ENCODE measurements around the gene DTX4. TPM values are rescaled to one million over a fixed set of nuclear protein-coding genes. Genes with fewer than 3 reads are reported as not detected.

Gene DTX4
- total RNA-seq, 1 experiment from 2014 or later: 0.21 TPM

DNA sequence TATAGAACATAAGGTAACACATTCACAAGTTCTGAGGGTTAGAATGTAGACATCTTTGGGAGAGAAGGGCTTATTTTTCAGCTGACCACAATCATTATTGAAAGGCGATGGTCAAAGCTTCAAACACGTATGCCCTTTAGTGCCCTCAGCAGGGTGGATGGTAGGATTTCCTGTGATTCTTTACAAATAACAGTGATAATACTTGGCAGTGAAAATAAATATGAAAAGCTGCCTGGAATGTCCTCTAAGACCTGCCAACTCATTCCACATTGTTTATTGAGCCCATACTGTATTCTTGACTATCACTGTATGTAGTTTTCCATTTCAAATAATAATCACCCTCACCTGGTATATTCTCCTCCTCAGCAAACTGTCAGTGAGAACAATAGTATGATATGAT, 54.5 kb downstream of the DTX4 start:
- DNase-seq (ENCODE audit: low read depth, low spot score): no peak
- no peaks in the 10 kb centered on the region for H3K36me3 ChIP-seq (ENCODE audit: control insufficient read depth, insufficient read depth, low read length)
- intact Hi-C loops (cut with micrococcal nuclease; ENCODE audit: unreplicated experiment): no loop called here
- no peaks in the 10 kb centered on the region for H3K9me3 ChIP-seq (ENCODE audit: control insufficient read depth, insufficient read depth, low read depth, low read length)
- no peak overlapping the region for H3K27ac ChIP-seq (ENCODE audit: low read length)
- H3K27me3 ChIP-seq (ENCODE audit: control insufficient read depth, insufficient read depth, low read length): peaks cover 3% of the 10 kb centered on the region; the same call in 1 of the 2 replicates
- in situ Hi-C loops (cut with HindIII; ENCODE audit: low pct_unique_long_range_greater_than_20kb, low sequenced_read_pairs): no loop called here
- CTCF ChIA-PET: no interaction called here
- POLR2A ChIA-PET: no interaction called here
- no peak overlapping the region for H3K4me3 ChIP-seq (ENCODE audit: low read depth in 2 of 2, low read length in 2 of 2)
- no TSS peak for BruUV-seq (replicated peaks)
- TF ChIP-seq TCF7L2 (IDR thresholded peaks at IDR 0.05; ENCODE audit: low read depth, low read length) (no peak), SIN3A (IDR thresholded peaks at IDR 0.05; ENCODE audit: borderline replicate concordance, insufficient read depth, low read depth, low read length) (no peak), POLR2AphosphoS5 (IDR thresholded peaks at IDR 0.05; ENCODE audit: low read depth, low read length) (no peak)
- TF ChIP-seq, protein P1, sequence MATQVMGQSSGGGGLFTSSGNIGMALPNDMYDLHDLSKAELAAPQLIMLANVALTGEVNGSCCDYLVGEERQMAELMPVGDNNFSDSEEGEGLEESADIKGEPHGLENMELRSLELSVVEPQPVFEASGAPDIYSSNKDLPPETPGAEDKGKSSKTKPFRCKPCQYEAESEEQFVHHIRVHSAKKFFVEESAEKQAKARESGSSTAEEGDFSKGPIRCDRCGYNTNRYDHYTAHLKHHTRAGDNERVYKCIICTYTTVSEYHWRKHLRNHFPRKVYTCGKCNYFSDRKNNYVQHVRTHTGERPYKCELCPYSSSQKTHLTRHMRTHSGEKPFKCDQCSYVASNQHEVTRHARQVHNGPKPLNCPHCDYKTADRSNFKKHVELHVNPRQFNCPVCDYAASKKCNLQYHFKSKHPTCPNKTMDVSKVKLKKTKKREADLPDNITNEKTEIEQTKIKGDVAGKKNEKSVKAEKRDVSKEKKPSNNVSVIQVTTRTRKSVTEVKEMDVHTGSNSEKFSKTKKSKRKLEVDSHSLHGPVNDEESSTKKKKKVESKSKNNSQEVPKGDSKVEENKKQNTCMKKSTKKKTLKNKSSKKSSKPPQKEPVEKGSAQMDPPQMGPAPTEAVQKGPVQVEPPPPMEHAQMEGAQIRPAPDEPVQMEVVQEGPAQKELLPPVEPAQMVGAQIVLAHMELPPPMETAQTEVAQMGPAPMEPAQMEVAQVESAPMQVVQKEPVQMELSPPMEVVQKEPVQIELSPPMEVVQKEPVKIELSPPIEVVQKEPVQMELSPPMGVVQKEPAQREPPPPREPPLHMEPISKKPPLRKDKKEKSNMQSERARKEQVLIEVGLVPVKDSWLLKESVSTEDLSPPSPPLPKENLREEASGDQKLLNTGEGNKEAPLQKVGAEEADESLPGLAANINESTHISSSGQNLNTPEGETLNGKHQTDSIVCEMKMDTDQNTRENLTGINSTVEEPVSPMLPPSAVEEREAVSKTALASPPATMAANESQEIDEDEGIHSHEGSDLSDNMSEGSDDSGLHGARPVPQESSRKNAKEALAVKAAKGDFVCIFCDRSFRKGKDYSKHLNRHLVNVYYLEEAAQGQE (IDR thresholded peaks at IDR 0.05; ENCODE audit: insufficient read depth in 1 of 2, low read depth in 2 of 2, low read length in 1 of 2): no peak
- TF ChIP-seq, protein P2, sequence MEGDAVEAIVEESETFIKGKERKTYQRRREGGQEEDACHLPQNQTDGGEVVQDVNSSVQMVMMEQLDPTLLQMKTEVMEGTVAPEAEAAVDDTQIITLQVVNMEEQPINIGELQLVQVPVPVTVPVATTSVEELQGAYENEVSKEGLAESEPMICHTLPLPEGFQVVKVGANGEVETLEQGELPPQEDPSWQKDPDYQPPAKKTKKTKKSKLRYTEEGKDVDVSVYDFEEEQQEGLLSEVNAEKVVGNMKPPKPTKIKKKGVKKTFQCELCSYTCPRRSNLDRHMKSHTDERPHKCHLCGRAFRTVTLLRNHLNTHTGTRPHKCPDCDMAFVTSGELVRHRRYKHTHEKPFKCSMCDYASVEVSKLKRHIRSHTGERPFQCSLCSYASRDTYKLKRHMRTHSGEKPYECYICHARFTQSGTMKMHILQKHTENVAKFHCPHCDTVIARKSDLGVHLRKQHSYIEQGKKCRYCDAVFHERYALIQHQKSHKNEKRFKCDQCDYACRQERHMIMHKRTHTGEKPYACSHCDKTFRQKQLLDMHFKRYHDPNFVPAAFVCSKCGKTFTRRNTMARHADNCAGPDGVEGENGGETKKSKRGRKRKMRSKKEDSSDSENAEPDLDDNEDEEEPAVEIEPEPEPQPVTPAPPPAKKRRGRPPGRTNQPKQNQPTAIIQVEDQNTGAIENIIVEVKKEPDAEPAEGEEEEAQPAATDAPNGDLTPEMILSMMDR (IDR thresholded peaks at IDR 0.05): no peak
- H3K4me1 ChIP-seq (ENCODE audit: control insufficient read depth, insufficient read depth, low read length): no peaks in the 10 kb centered on the region
- no peak for ATAC-seq

DNA sequence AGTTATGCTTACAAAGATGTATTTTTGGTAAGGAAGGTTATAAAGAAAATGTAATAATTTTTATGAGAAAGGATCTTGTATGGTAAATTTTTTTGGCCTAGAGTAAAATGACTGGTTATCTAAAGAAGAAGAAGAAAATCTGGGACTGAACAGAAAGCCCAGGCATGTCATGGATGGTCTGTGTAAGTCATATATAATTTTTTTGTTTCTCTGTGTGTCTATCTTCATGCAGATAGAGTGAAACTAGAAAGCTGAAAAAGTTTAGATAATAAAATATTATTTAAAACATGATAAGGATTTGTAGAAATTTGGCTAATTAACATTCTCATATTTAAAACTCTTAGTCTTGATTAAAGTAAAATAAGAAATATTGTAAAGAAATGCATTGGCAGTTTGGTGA, 68.4 kb downstream of the DTX4 start:
- ATAC-seq: no peak
- H3K36me3 ChIP-seq (ENCODE audit: control insufficient read depth, insufficient read depth, low read length): no peaks in the 10 kb centered on the region
- intact Hi-C loops (cut with micrococcal nuclease; ENCODE audit: unreplicated experiment) (no loop called here), in situ Hi-C loops (cut with HindIII; ENCODE audit: low pct_unique_long_range_greater_than_20kb, low sequenced_read_pairs) (no loop called here)
- no peak overlapping the region for H3K4me3 ChIP-seq (ENCODE audit: low read depth in 2 of 2, low read length in 2 of 2)
- no TSS peak for BruUV-seq (replicated peaks)
- ChIA-PET POLR2A (no interaction called here), CTCF (no interaction called here)
- no peak overlapping the region for H3K27ac ChIP-seq (ENCODE audit: low read length)
- TF ChIP-seq TCF7L2 (IDR thresholded peaks at IDR 0.05; ENCODE audit: low read depth, low read length) (no peak), POLR2AphosphoS5 (IDR thresholded peaks at IDR 0.05; ENCODE audit: low read depth, low read length) (no peak)
- TF ChIP-seq, protein P2 (IDR thresholded peaks at IDR 0.05): no peak
- H3K9me3 ChIP-seq (ENCODE audit: control insufficient read depth, insufficient read depth, low read depth, low read length): peaks cover 4% of the 10 kb centered on the region; the same call in 1 of the 2 replicates
- H3K4me1 ChIP-seq (ENCODE audit: control insufficient read depth, insufficient read depth, low read length): no peaks in the 10 kb centered on the region
- H3K27me3 ChIP-seq (ENCODE audit: control insufficient read depth, insufficient read depth, low read length): no peaks in the 10 kb centered on the region
- no peak for DNase-seq (ENCODE audit: low read depth, low spot score)
